WTC11 (cell line): ENCODE results near the gene ACVR1B. TPM values are rescaled to one million over a fixed set of nuclear protein-coding genes. Genes with fewer than 3 reads are reported as not detected.

ENCODE experiments used
- ATAC-seq: fragments of 200-7000 bp; cut with Tn5 transposase; 2 replicates; pipeline ENCODE4 v1.10.0; 2021; ENCODE audit warnings: mild to moderate bottlenecking, moderate library complexity
- CTCF ChIA-PET: fragments of 300-600 bp; sonication (Branson Sonifier 250); formaldehyde crosslinking; loops from one replicate; lab custom pipeline; 2021; ENCODE audit warnings: antibody characterized with exemption; lab: Charles Lee
- POLR2A ChIA-PET: fragments of 350-600 bp; sonication (Branson Sonifier 250); formaldehyde crosslinking; loops from one replicate; lab custom pipeline; 2021; ENCODE audit warnings: antibody characterized with exemption; lab: Charles Lee
- DNase-seq: peaks from one replicate; pipeline ENCODE4 v3.0.0; 2021; ENCODE audit warnings: low spot score
- H3K27ac Mint-ChIP-seq: 2 replicates; pipeline ENCODE4 v1.8.0; 2021; ENCODE audit warnings: mixed read lengths
- H3K27me3 Mint-ChIP-seq: 2 replicates; pipeline ENCODE4 v1.8.0; 2021; ENCODE audit warnings: low read depth, mild to moderate bottlenecking, moderate library complexity, mixed read lengths
- H3K36me3 Mint-ChIP-seq: 2 replicates; pipeline ENCODE4 v1.8.0; 2021; ENCODE audit warnings: mixed read lengths
- H3K4me1 Mint-ChIP-seq: 2 replicates; pipeline ENCODE4 v1.8.0; 2022; ENCODE audit warnings: mixed read lengths
- H3K4me3 Mint-ChIP-seq: 2 replicates; pipeline ENCODE4 v1.8.0; 2021; ENCODE audit warnings: mild to moderate bottlenecking, moderate library complexity, mixed read lengths
- H3K9me3 Mint-ChIP-seq: 2 replicates; pipeline ENCODE4 v1.8.0; 2021; ENCODE audit warnings: mixed read lengths
- CBFB ChIP-seq: sonication (generic); formaldehyde crosslinking; IDR thresholded peaks from 2 replicates; pipeline ENCODE4 v1.8.1; 2022; ENCODE audit warnings: mild to moderate bottlenecking, low read depth, missing genetic modification reagents
- ELF4 ChIP-seq: sonication (generic); formaldehyde crosslinking; IDR thresholded peaks from 2 replicates; pipeline ENCODE4 v1.8.1; 2022; ENCODE audit warnings: low read depth, mild to moderate bottlenecking, moderate library complexity, missing genetic modification reagents
- GABPB1 ChIP-seq: sonication (generic); formaldehyde crosslinking; IDR thresholded peaks from 2 replicates; pipeline ENCODE4 v1.8.1; 2023; ENCODE audit warnings: mild to moderate bottlenecking, missing genetic modification reagents
- ZBTB21 ChIP-seq: sonication (generic); formaldehyde crosslinking; IDR thresholded peaks from 2 replicates; pipeline ENCODE4 v1.8.1; 2023; ENCODE audit warnings: mild to moderate bottlenecking, missing genetic modification reagents, borderline replicate concordance
- ZNF121 ChIP-seq: sonication (generic); formaldehyde crosslinking; IDR thresholded peaks from 2 replicates; pipeline ENCODE4 v1.8.0; 2023; ENCODE audit warnings: missing genetic modification reagents
- ZNF219 ChIP-seq: sonication (generic); formaldehyde crosslinking; IDR thresholded peaks from 2 replicates; pipeline ENCODE4 v1.8.0; 2023; ENCODE audit warnings: missing genetic modification reagents, mild to moderate bottlenecking, borderline replicate concordance
- ZNF263 ChIP-seq: sonication (generic); formaldehyde crosslinking; IDR thresholded peaks from 2 replicates; pipeline ENCODE4 v1.8.1; 2022; ENCODE audit warnings: low read depth, mild to moderate bottlenecking, moderate library complexity, missing genetic modification reagents
- ZNF671 ChIP-seq: fragments of 250-450 bp; sonication (Bioruptor Pico); IDR thresholded peaks from 2 replicates; pipeline ENCODE4 v1.8.0; 2021; ENCODE audit warnings: mild to moderate bottlenecking
- total RNA-seq: library from RNA; stranded (reverse); gene quantifications from 3 replicates; pipeline ENCODE4 v1.2.3, GENCODE V29; 2021
- TF ChIP-seq, protein P1 (sequence below): sonication (generic); formaldehyde crosslinking; IDR thresholded peaks from 2 replicates; pipeline ENCODE4 v1.8.1; 2022; ENCODE audit warnings: missing genetic modification reagents, borderline replicate concordance
- TF ChIP-seq, protein P2 (sequence below): sonication (generic); formaldehyde crosslinking; IDR thresholded peaks from 2 replicates; pipeline ENCODE4 v1.8.0; 2023; ENCODE audit warnings: missing genetic modification reagents, mild to moderate bottlenecking, borderline replicate concordance
- TF ChIP-seq, protein P3 (sequence below): sonication (generic); formaldehyde crosslinking; IDR thresholded peaks from 2 replicates; pipeline ENCODE4 v1.8.1; 2022; ENCODE audit warnings: low read depth, mild to moderate bottlenecking, moderate library complexity, missing genetic modification reagents, borderline replicate concordance
- TF ChIP-seq, protein P4 (sequence below): sonication (generic); formaldehyde crosslinking; IDR thresholded peaks from 2 replicates; pipeline ENCODE4 v1.8.0; 2022; ENCODE audit warnings: mild to moderate bottlenecking, missing genetic modification reagents
- TF ChIP-seq, protein P5 (sequence below): fragments of 250-450 bp; sonication (Bioruptor Pico); IDR thresholded peaks from 2 replicates; pipeline ENCODE4 v2.1.2; 2022; ENCODE audit warnings: mild to moderate bottlenecking, moderate library complexity
- TF ChIP-seq, protein P6 (sequence below): sonication (generic); formaldehyde crosslinking; IDR thresholded peaks from 2 replicates; pipeline ENCODE4 v1.8.1; 2023; ENCODE audit warnings: mild to moderate bottlenecking, moderate library complexity, missing genetic modification reagents
- TF ChIP-seq, protein P7 (sequence below): sonication (generic); formaldehyde crosslinking; IDR thresholded peaks from 2 replicates; pipeline ENCODE4 v1.8.1; 2023; ENCODE audit warnings: mild to moderate bottlenecking, missing genetic modification reagents
- TF ChIP-seq, protein P8 (sequence below): sonication (generic); formaldehyde crosslinking; IDR thresholded peaks from 2 replicates; pipeline ENCODE4 v1.8.1; 2023; ENCODE audit warnings: mild to moderate bottlenecking, missing genetic modification reagents, moderate library complexity
- TF ChIP-seq, protein P9 (sequence below): sonication (generic); formaldehyde crosslinking; conservative IDR thresholded peaks from 2 replicates; pipeline ENCODE4 v1.8.1; 2022; ENCODE audit warnings: mild to moderate bottlenecking, missing genetic modification reagents

The ACVR1B gene
- total RNA-seq, 1 experiment from 2014 or later: 24.1 TPM

DNA sequence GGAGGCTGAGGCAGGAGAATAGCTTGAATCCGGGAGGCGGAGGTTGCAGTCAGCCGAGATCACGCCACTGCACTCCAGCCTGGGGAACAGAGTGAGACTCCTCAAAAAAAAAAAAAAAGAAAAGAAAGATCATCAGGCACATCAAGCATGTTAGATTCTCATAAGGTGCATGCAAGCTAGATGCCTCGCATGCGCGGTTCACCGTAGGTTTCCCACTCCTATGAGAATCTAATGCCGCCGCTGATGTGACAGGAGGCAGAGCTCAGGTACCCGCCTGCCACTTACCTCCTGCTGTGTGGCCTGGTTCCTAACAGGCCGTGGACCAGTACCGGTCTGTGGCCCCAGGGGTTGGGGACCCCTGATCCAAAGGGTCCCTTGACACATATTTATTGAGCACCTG, 7.0 kb downstream of the ACVR1B start:
- Mint-ChIP-seq H3K27me3 (peaks cover 8% of the 10 kb centered on the region), H3K4me3 (no peak overlapping the region), H3K9me3 (no peaks in the 10 kb centered on the region), H3K4me1 (peaks cover 20% of the 10 kb centered on the region)
- POLR2A ChIA-PET: no interaction called here
- ATAC-seq (no peak), DNase-seq (no peak)
- CTCF ChIA-PET: interaction anchor here (2.9 kb wide), 1 partner anchor 12 kb away, joined by 19 read pairs; no protein-coding TSS in a partner anchor
- TF ChIP-seq ZNF219 (CRISPR knock-in tag) (no peak), CBFB (CRISPR knock-in tag) (no peak), ZBTB21 (CRISPR knock-in tag) (no peak)
- TF ChIP-seq, protein P1, sequence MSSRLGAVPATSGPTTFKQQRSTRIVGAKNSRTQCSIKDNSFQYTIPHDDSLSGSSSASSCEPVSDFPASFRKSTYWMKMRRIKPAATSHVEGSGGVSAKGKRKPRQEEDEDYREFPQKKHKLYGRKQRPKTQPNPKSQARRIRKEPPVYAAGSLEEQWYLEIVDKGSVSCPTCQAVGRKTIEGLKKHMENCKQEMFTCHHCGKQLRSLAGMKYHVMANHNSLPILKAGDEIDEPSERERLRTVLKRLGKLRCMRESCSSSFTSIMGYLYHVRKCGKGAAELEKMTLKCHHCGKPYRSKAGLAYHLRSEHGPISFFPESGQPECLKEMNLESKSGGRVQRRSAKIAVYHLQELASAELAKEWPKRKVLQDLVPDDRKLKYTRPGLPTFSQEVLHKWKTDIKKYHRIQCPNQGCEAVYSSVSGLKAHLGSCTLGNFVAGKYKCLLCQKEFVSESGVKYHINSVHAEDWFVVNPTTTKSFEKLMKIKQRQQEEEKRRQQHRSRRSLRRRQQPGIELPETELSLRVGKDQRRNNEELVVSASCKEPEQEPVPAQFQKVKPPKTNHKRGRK: no peak
- TF ChIP-seq, protein P2, sequence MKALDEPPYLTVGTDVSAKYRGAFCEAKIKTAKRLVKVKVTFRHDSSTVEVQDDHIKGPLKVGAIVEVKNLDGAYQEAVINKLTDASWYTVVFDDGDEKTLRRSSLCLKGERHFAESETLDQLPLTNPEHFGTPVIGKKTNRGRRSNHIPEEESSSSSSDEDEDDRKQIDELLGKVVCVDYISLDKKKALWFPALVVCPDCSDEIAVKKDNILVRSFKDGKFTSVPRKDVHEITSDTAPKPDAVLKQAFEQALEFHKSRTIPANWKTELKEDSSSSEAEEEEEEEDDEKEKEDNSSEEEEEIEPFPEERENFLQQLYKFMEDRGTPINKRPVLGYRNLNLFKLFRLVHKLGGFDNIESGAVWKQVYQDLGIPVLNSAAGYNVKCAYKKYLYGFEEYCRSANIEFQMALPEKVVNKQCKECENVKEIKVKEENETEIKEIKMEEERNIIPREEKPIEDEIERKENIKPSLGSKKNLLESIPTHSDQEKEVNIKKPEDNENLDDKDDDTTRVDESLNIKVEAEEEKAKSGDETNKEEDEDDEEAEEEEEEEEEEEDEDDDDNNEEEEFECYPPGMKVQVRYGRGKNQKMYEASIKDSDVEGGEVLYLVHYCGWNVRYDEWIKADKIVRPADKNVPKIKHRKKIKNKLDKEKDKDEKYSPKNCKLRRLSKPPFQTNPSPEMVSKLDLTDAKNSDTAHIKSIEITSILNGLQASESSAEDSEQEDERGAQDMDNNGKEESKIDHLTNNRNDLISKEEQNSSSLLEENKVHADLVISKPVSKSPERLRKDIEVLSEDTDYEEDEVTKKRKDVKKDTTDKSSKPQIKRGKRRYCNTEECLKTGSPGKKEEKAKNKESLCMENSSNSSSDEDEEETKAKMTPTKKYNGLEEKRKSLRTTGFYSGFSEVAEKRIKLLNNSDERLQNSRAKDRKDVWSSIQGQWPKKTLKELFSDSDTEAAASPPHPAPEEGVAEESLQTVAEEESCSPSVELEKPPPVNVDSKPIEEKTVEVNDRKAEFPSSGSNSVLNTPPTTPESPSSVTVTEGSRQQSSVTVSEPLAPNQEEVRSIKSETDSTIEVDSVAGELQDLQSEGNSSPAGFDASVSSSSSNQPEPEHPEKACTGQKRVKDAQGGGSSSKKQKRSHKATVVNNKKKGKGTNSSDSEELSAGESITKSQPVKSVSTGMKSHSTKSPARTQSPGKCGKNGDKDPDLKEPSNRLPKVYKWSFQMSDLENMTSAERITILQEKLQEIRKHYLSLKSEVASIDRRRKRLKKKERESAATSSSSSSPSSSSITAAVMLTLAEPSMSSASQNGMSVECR (CRISPR knock-in tag): no peak
- TF ChIP-seq, all 79 proteins: peak for 0
- H3K36me3 Mint-ChIP-seq: peaks cover 4% of the 10 kb centered on the region; the same call in 1 of the 2 replicates
- no peak overlapping the region for H3K27ac Mint-ChIP-seq

DNA sequence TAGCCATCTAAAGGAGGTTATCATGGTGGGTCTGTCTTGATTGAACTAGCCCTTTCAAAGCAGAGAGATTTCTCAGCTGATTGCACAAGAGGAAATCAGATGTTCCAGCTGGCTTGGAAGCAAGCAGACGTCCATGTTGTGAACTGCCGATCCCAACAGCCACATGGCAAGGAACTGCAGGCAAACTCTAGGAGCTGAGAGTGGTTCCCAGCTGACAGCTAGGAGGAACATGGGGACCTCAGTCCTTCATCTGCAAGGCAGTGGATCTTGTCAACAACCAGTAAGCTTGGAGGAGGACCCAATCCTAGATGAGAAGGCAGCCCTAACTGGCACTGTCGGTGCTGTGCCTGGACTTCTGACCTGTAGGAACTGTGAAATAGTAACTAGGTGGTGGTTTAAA, 7.7 kb downstream of the ACVR1B start:
- no peak for ATAC-seq
- Mint-ChIP-seq H3K4me3 (no peak overlapping the region), H3K27me3 (peaks cover 1% of the 10 kb centered on the region), H3K36me3 (peaks cover 4% of the 10 kb centered on the region; the same call in 1 of the 2 replicates), H3K4me1 (peaks cover 13% of the 10 kb centered on the region), H3K9me3 (no peaks in the 10 kb centered on the region), H3K27ac (no peak overlapping the region)
- DNase-seq: no peak
- CTCF ChIA-PET: interaction anchor here (2.9 kb wide), 1 partner anchor 12 kb away, joined by 19 read pairs; no protein-coding TSS in a partner anchor
- TF ChIP-seq ELF4: no peak
- TF ChIP-seq, protein P3, sequence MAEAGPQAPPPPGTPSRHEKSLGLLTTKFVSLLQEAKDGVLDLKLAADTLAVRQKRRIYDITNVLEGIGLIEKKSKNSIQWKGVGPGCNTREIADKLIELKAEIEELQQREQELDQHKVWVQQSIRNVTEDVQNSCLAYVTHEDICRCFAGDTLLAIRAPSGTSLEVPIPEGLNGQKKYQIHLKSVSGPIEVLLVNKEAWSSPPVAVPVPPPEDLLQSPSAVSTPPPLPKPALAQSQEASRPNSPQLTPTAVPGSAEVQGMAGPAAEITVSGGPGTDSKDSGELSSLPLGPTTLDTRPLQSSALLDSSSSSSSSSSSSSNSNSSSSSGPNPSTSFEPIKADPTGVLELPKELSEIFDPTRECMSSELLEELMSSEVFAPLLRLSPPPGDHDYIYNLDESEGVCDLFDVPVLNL (CRISPR knock-in tag): no peak
- TF ChIP-seq GABPB1: no peak
- POLR2A ChIA-PET: no interaction called here

DNA sequence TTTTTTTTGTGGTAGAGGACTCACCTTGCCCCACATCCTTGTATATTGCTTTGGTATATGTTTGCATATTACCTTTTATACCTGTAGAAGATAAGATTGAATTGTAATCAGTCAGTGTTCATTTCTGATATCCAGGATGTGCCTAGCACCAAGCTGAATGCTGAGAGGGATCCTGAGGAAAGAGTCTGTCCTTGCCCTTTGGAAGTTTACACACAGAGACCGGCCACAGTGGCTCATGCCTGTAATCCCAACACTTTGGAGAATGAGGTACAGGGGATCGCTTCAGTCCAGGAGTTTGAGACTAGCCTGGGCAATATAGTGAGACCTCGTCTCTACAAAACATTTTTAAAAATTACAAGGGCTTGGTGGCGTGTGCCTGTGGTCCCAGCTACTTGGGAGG, 8.4 kb downstream of the ACVR1B start:
- CTCF ChIA-PET: interaction anchor here (2.9 kb wide), 1 partner anchor 11 kb away, joined by 19 read pairs; no protein-coding TSS in a partner anchor
- H3K27ac Mint-ChIP-seq: no peak overlapping the region
- H3K4me1 Mint-ChIP-seq: peaks cover 6% of the 10 kb centered on the region; the same call in 1 of the 2 replicates
- no peaks in the 10 kb centered on the region for H3K9me3 Mint-ChIP-seq
- ATAC-seq (no peak), DNase-seq (no peak)
- H3K4me3 Mint-ChIP-seq: no peak overlapping the region
- H3K36me3 Mint-ChIP-seq: peaks cover 4% of the 10 kb centered on the region; the same call in 1 of the 2 replicates
- H3K27me3 Mint-ChIP-seq: no peaks in the 10 kb centered on the region
- POLR2A ChIA-PET: no interaction called here
- TF ChIP-seq, protein P4, sequence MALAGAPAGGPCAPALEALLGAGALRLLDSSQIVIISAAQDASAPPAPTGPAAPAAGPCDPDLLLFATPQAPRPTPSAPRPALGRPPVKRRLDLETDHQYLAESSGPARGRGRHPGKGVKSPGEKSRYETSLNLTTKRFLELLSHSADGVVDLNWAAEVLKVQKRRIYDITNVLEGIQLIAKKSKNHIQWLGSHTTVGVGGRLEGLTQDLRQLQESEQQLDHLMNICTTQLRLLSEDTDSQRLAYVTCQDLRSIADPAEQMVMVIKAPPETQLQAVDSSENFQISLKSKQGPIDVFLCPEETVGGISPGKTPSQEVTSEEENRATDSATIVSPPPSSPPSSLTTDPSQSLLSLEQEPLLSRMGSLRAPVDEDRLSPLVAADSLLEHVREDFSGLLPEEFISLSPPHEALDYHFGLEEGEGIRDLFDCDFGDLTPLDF (CRISPR knock-in tag): no peak
- TF ChIP-seq, protein P5, sequence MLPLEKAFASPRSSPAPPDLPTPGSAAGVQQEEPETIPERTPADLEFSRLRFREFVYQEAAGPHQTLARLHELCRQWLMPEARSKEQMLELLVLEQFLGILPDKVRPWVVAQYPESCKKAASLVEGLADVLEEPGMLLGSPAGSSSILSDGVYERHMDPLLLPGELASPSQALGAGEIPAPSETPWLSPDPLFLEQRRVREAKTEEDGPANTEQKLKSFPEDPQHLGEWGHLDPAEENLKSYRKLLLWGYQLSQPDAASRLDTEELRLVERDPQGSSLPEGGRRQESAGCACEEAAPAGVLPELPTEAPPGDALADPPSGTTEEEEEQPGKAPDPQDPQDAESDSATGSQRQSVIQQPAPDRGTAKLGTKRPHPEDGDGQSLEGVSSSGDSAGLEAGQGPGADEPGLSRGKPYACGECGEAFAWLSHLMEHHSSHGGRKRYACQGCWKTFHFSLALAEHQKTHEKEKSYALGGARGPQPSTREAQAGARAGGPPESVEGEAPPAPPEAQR (CRISPR knock-in tag): no peak
- TF ChIP-seq ZNF671 (CRISPR knock-in tag) (no peak), ZNF263 (CRISPR knock-in tag) (no peak), ZNF121 (CRISPR knock-in tag) (no peak), ELF4 (no peak)
- TF ChIP-seq, protein P6, sequence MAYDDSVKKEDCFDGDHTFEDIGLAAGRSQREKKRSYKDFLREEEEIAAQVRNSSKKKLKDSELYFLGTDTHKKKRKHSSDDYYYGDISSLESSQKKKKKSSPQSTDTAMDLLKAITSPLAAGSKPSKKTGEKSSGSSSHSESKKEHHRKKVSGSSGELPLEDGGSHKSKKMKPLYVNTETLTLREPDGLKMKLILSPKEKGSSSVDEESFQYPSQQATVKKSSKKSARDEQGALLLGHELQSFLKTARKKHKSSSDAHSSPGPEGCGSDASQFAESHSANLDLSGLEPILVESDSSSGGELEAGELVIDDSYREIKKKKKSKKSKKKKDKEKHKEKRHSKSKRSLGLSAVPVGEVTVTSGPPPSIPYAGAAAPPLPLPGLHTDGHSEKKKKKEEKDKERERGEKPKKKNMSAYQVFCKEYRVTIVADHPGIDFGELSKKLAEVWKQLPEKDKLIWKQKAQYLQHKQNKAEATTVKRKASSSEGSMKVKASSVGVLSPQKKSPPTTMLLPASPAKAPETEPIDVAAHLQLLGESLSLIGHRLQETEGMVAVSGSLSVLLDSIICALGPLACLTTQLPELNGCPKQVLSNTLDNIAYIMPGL (CRISPR knock-in tag): no peak
- TF ChIP-seq, protein P7, sequence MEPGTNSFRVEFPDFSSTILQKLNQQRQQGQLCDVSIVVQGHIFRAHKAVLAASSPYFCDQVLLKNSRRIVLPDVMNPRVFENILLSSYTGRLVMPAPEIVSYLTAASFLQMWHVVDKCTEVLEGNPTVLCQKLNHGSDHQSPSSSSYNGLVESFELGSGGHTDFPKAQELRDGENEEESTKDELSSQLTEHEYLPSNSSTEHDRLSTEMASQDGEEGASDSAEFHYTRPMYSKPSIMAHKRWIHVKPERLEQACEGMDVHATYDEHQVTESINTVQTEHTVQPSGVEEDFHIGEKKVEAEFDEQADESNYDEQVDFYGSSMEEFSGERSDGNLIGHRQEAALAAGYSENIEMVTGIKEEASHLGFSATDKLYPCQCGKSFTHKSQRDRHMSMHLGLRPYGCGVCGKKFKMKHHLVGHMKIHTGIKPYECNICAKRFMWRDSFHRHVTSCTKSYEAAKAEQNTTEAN (CRISPR knock-in tag): no peak
- TF ChIP-seq, protein P8, sequence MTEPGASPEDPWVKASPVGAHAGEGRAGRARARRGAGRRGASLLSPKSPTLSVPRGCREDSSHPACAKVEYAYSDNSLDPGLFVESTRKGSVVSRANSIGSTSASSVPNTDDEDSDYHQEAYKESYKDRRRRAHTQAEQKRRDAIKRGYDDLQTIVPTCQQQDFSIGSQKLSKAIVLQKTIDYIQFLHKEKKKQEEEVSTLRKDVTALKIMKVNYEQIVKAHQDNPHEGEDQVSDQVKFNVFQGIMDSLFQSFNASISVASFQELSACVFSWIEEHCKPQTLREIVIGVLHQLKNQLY (CRISPR knock-in tag): no peak
- TF ChIP-seq, protein P9, sequence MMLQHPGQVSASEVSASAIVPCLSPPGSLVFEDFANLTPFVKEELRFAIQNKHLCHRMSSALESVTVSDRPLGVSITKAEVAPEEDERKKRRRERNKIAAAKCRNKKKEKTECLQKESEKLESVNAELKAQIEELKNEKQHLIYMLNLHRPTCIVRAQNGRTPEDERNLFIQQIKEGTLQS (CRISPR knock-in tag): no peak
